ENCODE data around the gene UBASH3B. TPM values are rescaled to one million over a fixed set of nuclear protein-coding genes. Genes with fewer than 3 reads are reported as not detected.

UBASH3B gene
- total and polyA plus RNA-seq, 9 donors: 3.8 to 11.1 (median 4.5) TPM

GRCh38 chr11:122833846-122834464 is 178.4 kb downstream of the UBASH3B start:
- Histone ChIP-seq H3K9me3 (replicated peaks; ENCODE audit: control insufficient read depth, low read depth, low read length) (no peaks in the 10 kb centered on the region), H3K27me3 (ENCODE audit: control insufficient read depth, insufficient read depth, low read length) (no peaks in the 10 kb centered on the region), H3K36me3 (ENCODE audit: control insufficient read depth, insufficient read depth, low read length) (no peaks in the 10 kb centered on the region), H3K27ac (ENCODE audit: low read length) (no peak overlapping the region), H3K4me1 (ENCODE audit: control insufficient read depth, insufficient read depth, low read length) (no peaks in the 10 kb centered on the region), H3K4me3 (ENCODE audit: low read length) (no peak overlapping the region)
- 100% methylated on average over 2 of the region's 7 CpGs for WGBS (ENCODE audit: insufficient coverage)
- no peak for DNase-seq

- Histone ChIP-seq H3K36me3 (ENCODE audit: control insufficient read depth, insufficient read depth, low read length) (no peaks in the 10 kb centered on the region), H3K4me3 (ENCODE audit: low read length) (no peak overlapping the region), H3K4me1 (ENCODE audit: control insufficient read depth, insufficient read depth, low read length) (no peaks in the 10 kb centered on the region), H3K27ac (ENCODE audit: low read length) (no peak overlapping the region), H3K9me3 (replicated peaks; ENCODE audit: control insufficient read depth, low read depth, low read length) (no peaks in the 10 kb centered on the region), H3K27me3 (ENCODE audit: control insufficient read depth, insufficient read depth, low read length) (no peaks in the 10 kb centered on the region)
- no peak for DNase-seq
These were observed 181.4 kb downstream of the UBASH3B start for GRCh38 chr11:122836916-122837315.

GRCh38 chr11:122837528-122838346 is 182.2 kb downstream of the UBASH3B start:
- Histone ChIP-seq H3K36me3 (ENCODE audit: control insufficient read depth, insufficient read depth, low read length) (no peaks in the 10 kb centered on the region), H3K27ac (ENCODE audit: low read length) (no peak overlapping the region), H3K4me1 (ENCODE audit: control insufficient read depth, insufficient read depth, low read length) (no peaks in the 10 kb centered on the region), H3K9me3 (replicated peaks; ENCODE audit: control insufficient read depth, low read depth, low read length) (no peaks in the 10 kb centered on the region), H3K27me3 (ENCODE audit: control insufficient read depth, insufficient read depth, low read length) (no peaks in the 10 kb centered on the region), H3K4me3 (ENCODE audit: low read length) (no peak overlapping the region)
- no peak for DNase-seq
- 94% methylated on average over 2 of the region's 4 CpGs for WGBS (ENCODE audit: insufficient coverage)

GRCh38 chr11:122843281-122844141 is 188.0 kb downstream of the UBASH3B start:
- Histone ChIP-seq H3K27me3 (ENCODE audit: control insufficient read depth, insufficient read depth, low read length) (no peaks in the 10 kb centered on the region), H3K9me3 (replicated peaks; ENCODE audit: control insufficient read depth, low read depth, low read length) (no peaks in the 10 kb centered on the region), H3K4me1 (ENCODE audit: control insufficient read depth, insufficient read depth, low read length) (no peaks in the 10 kb centered on the region), H3K27ac (ENCODE audit: low read length) (no peak overlapping the region), H3K36me3 (ENCODE audit: control insufficient read depth, insufficient read depth, low read length) (no peaks in the 10 kb centered on the region), H3K4me3 (ENCODE audit: low read length) (no peak overlapping the region)
- no peak for DNase-seq
- 80% methylated on average over 1 of the region's 10 CpGs for WGBS (ENCODE audit: insufficient coverage)

- H3K4me1 ChIP-seq (ENCODE audit: control insufficient read depth, insufficient read depth, low read length): peaks cover 4% of the 10 kb centered on the region
- H3K27me3 ChIP-seq (ENCODE audit: control insufficient read depth, insufficient read depth, low read length): no peaks in the 10 kb centered on the region
- no peaks in the 10 kb centered on the region for H3K36me3 ChIP-seq (ENCODE audit: control insufficient read depth, insufficient read depth, low read length)
- no peak overlapping the region for H3K4me3 ChIP-seq (ENCODE audit: low read length)
- no peaks in the 10 kb centered on the region for H3K9me3 ChIP-seq (replicated peaks; ENCODE audit: control insufficient read depth, low read depth, low read length)
- 82% methylated on average over 1 of the region's 1 CpG for WGBS (ENCODE audit: insufficient coverage)
- DNase-seq: no peak
- H3K27ac ChIP-seq (ENCODE audit: low read length): no peak overlapping the region
These were observed 191.9 kb downstream of the UBASH3B start for GRCh38 chr11:122847466-122847865.

GRCh38 chr11:122848186-122848585 is 192.7 kb downstream of the UBASH3B start:
- H3K9me3 ChIP-seq (replicated peaks; ENCODE audit: control insufficient read depth, low read depth, low read length): no peaks in the 10 kb centered on the region
- H3K27ac ChIP-seq (ENCODE audit: low read length): no peak overlapping the region
- no peaks in the 10 kb centered on the region for H3K36me3 ChIP-seq (ENCODE audit: control insufficient read depth, insufficient read depth, low read length)
- no peaks in the 10 kb centered on the region for H3K27me3 ChIP-seq (ENCODE audit: control insufficient read depth, insufficient read depth, low read length)
- H3K4me3 ChIP-seq (ENCODE audit: low read length): no peak overlapping the region
- H3K4me1 ChIP-seq (ENCODE audit: control insufficient read depth, insufficient read depth, low read length): peaks cover 4% of the 10 kb centered on the region
- no CpG with 5 or more reads among the region's 1 CpG for WGBS (ENCODE audit: insufficient coverage)
- DNase-seq: peak; percentile 64

- no peaks in the 10 kb centered on the region for H3K9me3 ChIP-seq (replicated peaks; ENCODE audit: control insufficient read depth, low read depth, low read length)
- no peak overlapping the region for H3K4me3 ChIP-seq (ENCODE audit: low read length)
- no peak overlapping the region for H3K27ac ChIP-seq (ENCODE audit: low read length)
- WGBS (ENCODE audit: insufficient coverage): 50% methylated on average over 1 of the region's 7 CpGs
- H3K4me1 ChIP-seq (ENCODE audit: control insufficient read depth, insufficient read depth, low read length): peaks cover 4% of the 10 kb centered on the region
- DNase-seq: peak; percentile 25
- no peaks in the 10 kb centered on the region for H3K27me3 ChIP-seq (ENCODE audit: control insufficient read depth, insufficient read depth, low read length)
- no peaks in the 10 kb centered on the region for H3K36me3 ChIP-seq (ENCODE audit: control insufficient read depth, insufficient read depth, low read length)
These were observed 194.6 kb downstream of the UBASH3B start for GRCh38 chr11:122850076-122850631.

GRCh38 chr11:122851366-122851966 is 195.9 kb downstream of the UBASH3B start:
- no peaks in the 10 kb centered on the region for H3K27me3 ChIP-seq (ENCODE audit: control insufficient read depth, insufficient read depth, low read length)
- H3K36me3 ChIP-seq (ENCODE audit: control insufficient read depth, insufficient read depth, low read length): no peaks in the 10 kb centered on the region
- 88% methylated on average over 4 of the region's 12 CpGs for WGBS (ENCODE audit: insufficient coverage)
- H3K9me3 ChIP-seq (replicated peaks; ENCODE audit: control insufficient read depth, low read depth, low read length): no peaks in the 10 kb centered on the region
- H3K4me1 ChIP-seq (ENCODE audit: control insufficient read depth, insufficient read depth, low read length): peaks cover 4% of the 10 kb centered on the region
- H3K4me3 ChIP-seq (ENCODE audit: low read length): no peak overlapping the region
- no peak overlapping the region for H3K27ac ChIP-seq (ENCODE audit: low read length)
- DNase-seq: no peak

- no peak overlapping the region for H3K27ac ChIP-seq (ENCODE audit: low read length)
- H3K36me3 ChIP-seq (ENCODE audit: control insufficient read depth, insufficient read depth, low read length): no peaks in the 10 kb centered on the region
- H3K27me3 ChIP-seq (ENCODE audit: control insufficient read depth, insufficient read depth, low read length): no peaks in the 10 kb centered on the region
- peaks cover 4% of the 10 kb centered on the region for H3K4me1 ChIP-seq (ENCODE audit: control insufficient read depth, insufficient read depth, low read length)
- DNase-seq: no peak
- WGBS (ENCODE audit: insufficient coverage): 76% methylated on average over 7 of the region's 10 CpGs
- no peaks in the 10 kb centered on the region for H3K9me3 ChIP-seq (replicated peaks; ENCODE audit: control insufficient read depth, low read depth, low read length)
- no peak overlapping the region for H3K4me3 ChIP-seq (ENCODE audit: low read length)
These were observed 196.7 kb downstream of the UBASH3B start for GRCh38 chr11:122852074-122852795.

Measured in muscle of leg (tissue), 11 donors.